GM18502 (cell line): ENCODE measurements around the gene MEAK7.

ENCODE experiments used
- ATAC-seq: cut with Tn5 transposase; IDR thresholded peaks from one replicate; pipeline ENCODE4 v1.9.1; 2021; ENCODE audit warnings: mild to moderate bottlenecking; ENCODE audit not compliant: unreplicated experiment, poor library complexity

MEAK7 gene

GRCh38 chr16:84514295-84514873, 9.9 kb upstream of the MEAK7 start:
- ATAC-seq: no peak

- ATAC-seq: no peak
Measured at GRCh38 chr16:84513666-84514065, 9.2 kb upstream of the MEAK7 start.

DNA sequence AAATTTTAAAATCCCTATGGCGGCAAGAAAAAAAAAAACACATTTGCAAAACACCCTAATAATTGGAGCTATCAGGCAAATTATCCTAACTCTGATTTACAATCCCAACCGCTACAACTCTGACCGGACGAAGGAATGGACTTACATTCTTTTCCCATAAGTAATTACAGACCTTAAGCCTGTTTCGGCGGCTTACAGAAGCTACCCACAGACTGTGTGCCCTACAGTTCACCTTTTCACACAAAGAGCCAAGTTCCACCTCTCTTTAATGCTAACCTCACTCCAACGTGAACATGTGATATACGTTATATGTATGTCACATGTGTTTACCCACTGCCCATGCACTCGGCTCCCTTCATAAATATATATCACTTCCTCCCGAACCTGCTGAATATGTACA, 8.7 kb upstream of the MEAK7 start:
- ATAC-seq: no peak

DNA sequence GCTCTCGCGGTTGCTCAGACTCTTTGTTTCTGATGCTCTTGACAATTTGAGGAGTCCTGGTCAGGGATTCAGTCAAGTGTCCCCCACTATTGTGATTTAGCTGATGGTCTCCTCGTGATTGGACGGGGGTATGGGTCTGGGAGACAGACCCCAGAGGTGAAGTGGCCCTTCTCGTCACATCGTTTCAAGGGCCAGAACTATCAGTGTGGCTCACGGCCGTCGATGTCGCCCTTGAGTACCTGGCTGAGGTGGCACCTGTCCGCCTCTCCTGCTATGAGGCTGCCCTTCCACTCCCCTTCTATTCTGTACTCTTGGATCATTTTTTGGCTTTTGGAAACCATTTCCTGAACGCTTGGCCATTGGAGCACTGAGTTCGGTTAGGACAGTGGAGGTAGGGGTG, 7.4 kb upstream of the MEAK7 start:
- no peak for ATAC-seq

DNA sequence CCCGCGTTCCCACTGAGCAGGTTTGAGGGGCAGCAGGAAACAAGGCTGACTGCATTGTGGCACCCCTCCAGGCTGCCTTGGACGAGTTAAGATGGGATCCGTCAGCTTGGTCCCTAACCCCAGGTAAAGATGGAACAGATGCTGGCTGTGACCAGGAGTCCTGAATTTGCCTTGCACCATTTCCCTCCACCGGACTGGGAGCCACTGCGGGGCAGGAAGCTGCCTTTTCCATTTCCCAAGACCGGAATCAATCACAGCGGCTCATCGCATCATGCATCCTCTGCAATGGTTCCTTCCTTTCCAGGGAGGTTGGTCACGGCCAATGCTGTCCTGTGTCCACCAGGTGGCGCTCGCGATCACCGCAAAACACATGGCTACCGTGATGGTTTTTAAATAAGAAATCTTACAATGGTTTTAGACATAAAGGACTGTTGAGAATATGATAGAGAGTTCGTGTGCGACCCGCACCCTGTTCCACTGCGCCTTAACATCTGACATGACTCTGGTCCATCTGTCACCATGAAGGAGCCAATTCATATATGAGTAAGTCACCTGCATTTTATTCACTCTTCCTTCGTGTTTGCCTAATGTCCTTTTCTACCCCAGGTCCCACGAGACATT, 6.8 kb upstream of the MEAK7 start:
- no peak for ATAC-seq

DNA sequence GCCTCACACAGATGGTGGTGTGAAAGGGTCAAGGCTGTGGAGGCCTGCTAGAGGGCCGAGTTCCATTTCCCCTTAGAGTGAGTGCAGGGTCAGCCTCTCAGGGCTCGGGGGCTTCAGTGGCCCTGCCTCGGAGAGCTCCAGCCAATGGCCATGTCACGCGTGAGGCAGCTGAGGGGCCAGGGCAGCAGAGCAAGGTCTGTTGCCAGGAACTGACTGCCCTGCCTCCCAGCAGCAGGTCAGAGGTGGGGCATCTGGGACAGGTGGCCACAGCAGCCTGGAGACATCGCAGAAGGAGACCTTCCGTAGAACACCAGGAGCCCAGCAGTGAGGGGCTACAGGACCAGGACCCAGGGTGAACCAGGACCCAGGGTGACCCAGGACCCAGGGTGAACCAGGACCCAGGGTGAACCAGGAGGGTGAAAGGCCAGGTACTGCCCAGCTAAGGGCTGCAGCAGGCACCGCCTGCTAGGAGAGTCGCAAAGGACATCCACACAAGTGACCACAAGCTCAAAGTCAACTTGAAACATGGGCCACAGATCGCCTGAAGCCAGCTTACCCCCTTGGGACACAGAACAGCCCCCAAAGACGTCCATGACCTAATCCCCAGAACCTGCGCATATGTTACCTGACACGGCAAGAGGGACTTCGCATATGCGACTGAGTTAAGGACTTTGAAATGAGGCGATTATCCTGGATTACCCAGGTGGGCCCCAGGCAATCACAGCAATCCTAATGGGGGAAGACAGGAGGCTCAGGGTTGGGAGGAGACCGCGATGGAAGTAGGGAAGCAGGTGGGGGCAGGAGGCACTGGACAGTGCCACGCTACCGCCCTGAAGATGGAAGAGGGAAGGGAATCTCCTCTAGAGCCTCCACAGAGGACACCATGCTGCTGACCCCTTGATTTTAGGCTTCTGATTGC, 4.8 kb upstream of the MEAK7 start:
- no peak for ATAC-seq

GRCh38 chr16:84508502-84508901, 4.0 kb upstream of the MEAK7 start:
- no peak for ATAC-seq

GRCh38 chr16:84507011-84507982, 2.8 kb upstream of the MEAK7 start:
- no peak for ATAC-seq

GRCh38 chr16:84505249-84506187, 1.1 kb upstream of the MEAK7 start:
- ATAC-seq: peak; percentile 1

DNA sequence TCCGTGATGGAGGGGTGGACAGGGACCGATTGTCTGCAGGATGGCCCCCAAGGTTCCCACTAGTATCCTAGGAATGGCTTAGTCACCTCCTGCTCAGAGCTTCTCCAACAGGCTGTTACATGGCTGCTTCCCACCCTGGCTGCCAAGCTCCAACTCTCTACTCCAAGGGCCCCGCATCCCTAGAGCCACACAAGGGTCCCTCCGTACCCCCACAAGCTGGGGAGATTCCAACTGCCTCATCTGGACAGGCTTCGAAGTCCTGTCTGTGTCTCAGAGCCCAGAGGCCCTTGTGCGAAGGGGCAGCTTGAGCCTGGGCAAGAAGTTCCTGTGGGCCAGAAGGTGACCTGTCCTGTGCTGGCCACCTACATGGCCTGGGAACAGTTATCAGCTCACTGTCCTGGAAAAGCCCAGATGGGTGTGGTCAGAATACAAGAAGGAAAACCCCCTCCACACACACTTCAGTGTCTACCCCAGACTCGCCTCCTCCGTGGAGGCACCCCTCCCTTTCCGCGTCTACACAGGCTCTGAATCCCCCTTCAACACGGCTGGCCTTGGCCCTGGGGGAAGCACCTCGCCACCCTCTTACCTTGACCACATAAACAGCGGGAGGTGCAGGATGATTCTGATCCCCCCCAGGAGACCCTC, 586 bp downstream of the MEAK7 start:
- ATAC-seq: no peak

GRCh38 chr16:84502581-84502980, 1.9 kb downstream of the MEAK7 start:
- no peak for ATAC-seq

DNA sequence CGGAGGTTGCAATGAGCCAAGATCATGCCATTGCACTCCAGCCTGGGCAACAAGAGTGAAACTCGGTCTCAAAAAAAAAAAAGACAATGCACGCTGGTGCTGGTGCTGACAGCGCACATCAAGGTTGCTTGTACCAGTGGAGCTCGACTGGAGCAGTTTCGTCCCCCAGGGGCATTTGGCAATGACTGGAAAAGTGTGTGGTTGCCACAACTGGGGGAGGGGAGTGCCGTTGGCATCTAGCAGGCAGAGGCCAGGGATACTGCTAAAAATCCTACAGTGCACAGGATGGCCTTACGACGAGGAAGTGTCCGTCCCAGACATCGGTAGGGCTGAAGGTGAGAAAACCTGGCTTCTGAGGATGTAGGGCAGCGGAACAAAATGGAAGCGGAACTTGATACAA, 2.4 kb downstream of the MEAK7 start:
- no peak for ATAC-seq

DNA sequence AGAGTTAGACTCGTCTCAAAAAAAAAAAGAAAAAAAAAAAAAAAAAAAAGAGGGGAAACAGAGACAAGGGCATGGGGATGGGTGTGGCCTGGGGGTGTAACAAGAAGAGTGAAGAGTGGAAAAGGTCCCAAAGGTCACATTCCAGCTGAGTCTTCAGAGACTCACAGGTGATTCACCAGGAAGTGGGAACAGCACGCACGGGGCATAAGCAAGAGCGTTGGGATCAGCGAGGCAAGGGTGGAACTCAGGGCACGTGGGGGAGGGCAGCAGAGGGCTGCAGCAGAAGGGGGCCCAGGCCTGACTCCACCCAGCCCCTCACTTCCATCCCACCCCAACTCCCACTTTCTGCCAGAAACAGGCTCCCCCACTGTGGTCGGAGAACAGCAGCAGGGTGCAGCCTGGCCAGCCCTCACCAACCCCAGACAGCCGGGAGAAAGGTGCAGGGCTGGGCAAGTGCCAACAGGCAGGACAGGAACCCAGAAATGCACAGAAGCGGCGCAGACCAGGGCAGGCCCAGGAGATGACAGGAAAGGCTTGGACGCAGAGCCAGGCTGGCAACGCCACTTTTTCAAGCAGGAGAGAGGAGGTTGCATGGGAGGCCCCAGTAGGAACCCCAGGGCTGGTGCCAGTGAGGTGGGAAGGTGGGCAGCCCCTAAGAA, 3.3 kb downstream of the MEAK7 start:
- ATAC-seq: no peak

GRCh38 chr16:84500531-84500930, 3.9 kb downstream of the MEAK7 start:
- ATAC-seq: no peak

DNA sequence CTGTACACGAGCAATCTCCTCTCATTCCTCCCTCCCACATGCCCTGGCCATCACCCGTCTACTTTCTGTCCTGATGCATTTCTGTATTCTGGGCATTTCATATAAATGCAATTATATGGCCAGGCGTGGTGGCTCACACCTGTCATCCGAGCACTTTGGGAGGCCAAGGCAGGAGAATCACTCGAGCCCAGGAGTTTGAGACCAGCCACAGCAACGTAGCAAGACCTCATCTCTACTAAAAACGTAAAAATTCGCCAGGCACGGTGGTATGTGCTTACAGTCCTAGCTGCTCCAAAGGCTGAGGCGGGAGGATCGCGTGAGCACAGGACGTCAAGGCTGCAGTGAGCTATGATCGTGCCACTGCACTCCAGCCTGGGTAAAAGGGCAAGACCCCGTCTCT, 4.8 kb downstream of the MEAK7 start:
- ATAC-seq: no peak

DNA sequence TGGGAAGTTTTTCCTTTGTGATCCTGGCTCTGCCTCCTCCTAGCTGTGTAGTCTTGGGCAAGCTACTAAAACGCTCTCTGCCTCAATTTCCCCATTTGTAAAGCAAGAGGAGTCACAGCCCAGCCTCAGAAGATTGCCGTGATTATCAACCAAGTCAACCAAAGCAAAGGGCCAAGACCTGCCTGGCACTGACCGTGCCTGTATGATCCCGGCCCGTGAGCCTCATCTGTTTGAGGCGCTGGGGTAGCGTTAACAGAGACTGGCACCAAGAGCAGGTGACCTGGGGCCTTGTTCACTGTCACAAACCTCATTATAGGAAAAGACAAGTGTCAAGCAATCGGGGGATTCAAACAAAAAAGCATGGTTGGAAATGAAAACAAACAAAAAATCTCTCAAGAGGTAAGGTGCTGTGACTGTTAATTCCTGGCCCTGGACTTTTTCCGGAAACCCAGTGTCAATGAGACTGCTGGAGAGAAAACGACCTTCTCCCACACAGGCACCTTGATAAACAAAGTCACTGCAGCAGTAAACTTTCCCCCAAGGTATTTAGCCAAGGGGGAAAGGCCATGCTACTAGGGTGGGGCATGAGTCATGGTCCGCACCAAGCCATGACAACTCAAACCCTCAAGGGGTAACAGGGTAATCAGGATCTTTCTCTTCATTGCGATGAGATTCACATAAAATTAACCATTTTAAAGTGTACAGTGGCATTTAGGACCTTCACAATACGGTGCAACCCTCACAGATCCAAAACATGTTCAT, 5.4 kb downstream of the MEAK7 start:
- ATAC-seq: no peak

DNA sequence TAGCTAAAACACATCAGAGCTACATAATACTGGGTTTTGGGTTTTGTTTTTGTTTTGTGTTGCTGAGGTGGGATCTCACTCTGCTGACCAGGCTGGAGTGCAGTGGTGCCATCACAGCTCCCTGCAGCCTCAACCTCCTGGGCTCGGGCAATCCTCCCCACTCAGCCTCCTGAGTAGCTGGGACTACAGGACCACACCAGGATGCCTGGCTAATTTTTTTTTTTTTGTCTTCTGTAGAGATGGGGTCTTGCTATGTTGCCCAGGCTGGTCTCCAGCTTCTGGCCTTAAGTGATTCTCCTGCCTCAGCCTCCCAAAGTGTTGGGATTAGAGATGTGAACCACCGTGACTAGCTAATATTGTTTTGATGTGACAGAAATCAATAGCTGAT, 6.2 kb downstream of the MEAK7 start:
- ATAC-seq: no peak
